C4-2B (cell line): ENCODE results near the gene GAS7.

Source experiments
- CTCF ChIP-seq: fragments of 450-650 bp; conservative IDR thresholded peaks from 2 replicates; pipeline ENCODE4 v1.5.1; 2017; ENCODE audit warnings: mild to moderate bottlenecking
- ZFX ChIP-seq: fragments of 450-650 bp; IDR thresholded peaks from 2 replicates; pipeline ENCODE4 v1.6.1; 2017

GRCh38 chr17:9860851-9861250 lies 337.6 kb downstream of the GAS7 start:
- TF ChIP-seq CTCF = no peak
- TF ChIP-seq ZFX = no peak
